HepG2 (cell line): Measurements from ENCODE around the gene SLC12A3. TPM values are rescaled to one million over a fixed set of nuclear protein-coding genes. Genes with fewer than 3 reads are reported as not detected.

ENCODE experiments used
- ARHGAP35 ChIP-seq: sonication (generic); formaldehyde crosslinking; IDR thresholded peaks from 2 replicates; pipeline ENCODE4 v1.9.0; 2022; ENCODE audit warnings: mild to moderate bottlenecking, inconsistent platforms, moderate library complexity, missing genetic modification reagents, borderline replicate concordance
- ATF5 ChIP-seq: sonication (generic); formaldehyde crosslinking; IDR thresholded peaks from 2 replicates; pipeline ENCODE4 v1.4.0; 2020; ENCODE audit warnings: mild to moderate bottlenecking, low read depth, missing genetic modification reagents
- CCDC6 ChIP-seq: sonication (generic); formaldehyde crosslinking; IDR thresholded peaks from 2 replicates; pipeline ENCODE4 v1.8.1; 2022; ENCODE audit warnings: mild to moderate bottlenecking, missing genetic modification reagents, moderate library complexity
- ERF ChIP-seq: IDR thresholded peaks from 2 replicates; pipeline ENCODE4 v1.6.1; 2018; ENCODE audit warnings: missing biosample characterization, missing genetic modification reagents
- GABPB1 ChIP-seq: IDR thresholded peaks from 2 replicates; pipeline ENCODE4 v1.6.1; 2016; ENCODE audit warnings: mild to moderate bottlenecking, missing genetic modification reagents, moderate library complexity, missing compliant biosample characterization
- ISX ChIP-seq: sonication (generic); formaldehyde crosslinking; conservative IDR thresholded peaks from 2 replicates; pipeline ENCODE4 v1.5.0; 2020; ENCODE audit warnings: missing genetic modification reagents
- KDM3A ChIP-seq: IDR thresholded peaks from 2 replicates; pipeline ENCODE4 v1.6.1; 2018; ENCODE audit warnings: low read depth, missing compliant biosample characterization
- NR1H2 ChIP-seq: sonication (generic); formaldehyde crosslinking; IDR thresholded peaks from 2 replicates; pipeline ENCODE4 v1.8.1; 2022; ENCODE audit warnings: low read depth, missing genetic modification reagents, borderline replicate concordance
- PHB2 ChIP-seq: fragments of 450-650 bp; IDR thresholded peaks from 2 replicates; pipeline ENCODE4 v1.6.1; 2018; ENCODE audit not compliant: partially characterized antibody
- RXRB ChIP-seq: IDR thresholded peaks from 2 replicates; pipeline ENCODE4 v1.6.1; 2016; ENCODE audit warnings: borderline replicate concordance, missing genetic modification reagents, missing compliant biosample characterization
- SALL2 ChIP-seq: sonication (generic); formaldehyde crosslinking; IDR thresholded peaks from 2 replicates; pipeline ENCODE4 v1.8.1; 2023; ENCODE audit warnings: mild to moderate bottlenecking, missing genetic modification reagents, inconsistent platforms
- TBP ChIP-seq: sonication (generic); formaldehyde crosslinking; IDR thresholded peaks from 2 replicates; pipeline ENCODE4 v1.5.0; 2020; ENCODE audit warnings: missing genetic modification reagents
- TFDP2 ChIP-seq: sonication (generic); formaldehyde crosslinking; IDR thresholded peaks from 2 replicates; pipeline ENCODE4 v1.4.0; 2020; ENCODE audit warnings: missing genetic modification reagents
- ZFP36L1 ChIP-seq: sonication (generic); formaldehyde crosslinking; IDR thresholded peaks from 2 replicates; pipeline ENCODE4 v1.8.0; 2022; ENCODE audit warnings: mild to moderate bottlenecking, missing genetic modification reagents, moderate library complexity
- ZNF10 ChIP-seq: sonication (generic); formaldehyde crosslinking; IDR thresholded peaks from 2 replicates; pipeline ENCODE4 v1.4.0; 2020; ENCODE audit warnings: mild to moderate bottlenecking, low read depth, missing genetic modification reagents, borderline replicate concordance
- ZNF138 ChIP-seq: sonication (generic); formaldehyde crosslinking; IDR thresholded peaks from 2 replicates; pipeline ENCODE4 v1.5.0; 2020; ENCODE audit warnings: mild to moderate bottlenecking, low read depth, missing genetic modification reagents
- ZNF441 ChIP-seq: sonication (generic); formaldehyde crosslinking; IDR thresholded peaks from 2 replicates; pipeline ENCODE4 v1.7.0; 2021; ENCODE audit warnings: missing genetic modification reagents, borderline replicate concordance
- ZNF639 ChIP-seq: conservative IDR thresholded peaks from 2 replicates; pipeline ENCODE4 v1.6.1; 2018; ENCODE audit warnings: missing genetic modification reagents
- ZNF768 ChIP-seq: sonication (generic); formaldehyde crosslinking; IDR thresholded peaks from 2 replicates; pipeline ENCODE4 v1.4.0; 2020; ENCODE audit warnings: missing genetic modification reagents
- ZNF777 ChIP-seq: sonication (generic); formaldehyde crosslinking; IDR thresholded peaks from 2 replicates; pipeline ENCODE4 v1.4.0; 2020; ENCODE audit warnings: missing genetic modification reagents
- ZSCAN21 ChIP-seq: sonication (generic); formaldehyde crosslinking; IDR thresholded peaks from 2 replicates; pipeline ENCODE4 v1.8.0; 2022; ENCODE audit warnings: mild to moderate bottlenecking, missing genetic modification reagents, moderate library complexity, borderline replicate concordance
- polyA plus RNA-seq, 8 experiments: library from polyadenylated mRNA; depleted of rRNA in 3 of 8; stranded (reverse) in 7 of 8; unstranded in 1 of 8; fragments of >200 nt; fragmentation: Illumina TruSeq in 4 of 8; extraction: Trizol in 4 of 8; gene quantifications; 2 replicates each; pipeline versions ENCODE4 v1.2.1 to v1.2.3, GENCODE V29; 2011 to 2016; ENCODE audit warnings: low read depth in 4 of 8, missing spikeins in 1 of 8, mixed read lengths in 1 of 8; ENCODE audit not compliant: insufficient read depth in 1 of 8
- total RNA-seq, 5 experiments: library from RNA; depleted of rRNA; stranded (reverse); fragments of >200 nt; fragmentation: Illumina TruSeq; extraction: Trizol; gene quantifications; 2 replicates each; pipeline ENCODE4 v1.2.3, GENCODE V29; 2016; ENCODE audit warnings: low read depth in 1 of 5
- TF ChIP-seq, protein P1 (sequence below): sonication (generic); formaldehyde crosslinking; IDR thresholded peaks from 2 replicates; pipeline ENCODE4 v1.4.0; 2020; ENCODE audit warnings: missing genetic modification reagents

SLC12A3 gene
- total and polyA plus RNA-seq, 2 of the 13 experiments (the other 11 are each of a cell fraction or from before 2014, with no cell fraction given) = 6.2 TPM; not detected in 1

GRCh38 chr16:56911771-56912571 is 47.0 kb downstream of the SLC12A3 start (continued):
- TF ChIP-seq, protein P1, sequence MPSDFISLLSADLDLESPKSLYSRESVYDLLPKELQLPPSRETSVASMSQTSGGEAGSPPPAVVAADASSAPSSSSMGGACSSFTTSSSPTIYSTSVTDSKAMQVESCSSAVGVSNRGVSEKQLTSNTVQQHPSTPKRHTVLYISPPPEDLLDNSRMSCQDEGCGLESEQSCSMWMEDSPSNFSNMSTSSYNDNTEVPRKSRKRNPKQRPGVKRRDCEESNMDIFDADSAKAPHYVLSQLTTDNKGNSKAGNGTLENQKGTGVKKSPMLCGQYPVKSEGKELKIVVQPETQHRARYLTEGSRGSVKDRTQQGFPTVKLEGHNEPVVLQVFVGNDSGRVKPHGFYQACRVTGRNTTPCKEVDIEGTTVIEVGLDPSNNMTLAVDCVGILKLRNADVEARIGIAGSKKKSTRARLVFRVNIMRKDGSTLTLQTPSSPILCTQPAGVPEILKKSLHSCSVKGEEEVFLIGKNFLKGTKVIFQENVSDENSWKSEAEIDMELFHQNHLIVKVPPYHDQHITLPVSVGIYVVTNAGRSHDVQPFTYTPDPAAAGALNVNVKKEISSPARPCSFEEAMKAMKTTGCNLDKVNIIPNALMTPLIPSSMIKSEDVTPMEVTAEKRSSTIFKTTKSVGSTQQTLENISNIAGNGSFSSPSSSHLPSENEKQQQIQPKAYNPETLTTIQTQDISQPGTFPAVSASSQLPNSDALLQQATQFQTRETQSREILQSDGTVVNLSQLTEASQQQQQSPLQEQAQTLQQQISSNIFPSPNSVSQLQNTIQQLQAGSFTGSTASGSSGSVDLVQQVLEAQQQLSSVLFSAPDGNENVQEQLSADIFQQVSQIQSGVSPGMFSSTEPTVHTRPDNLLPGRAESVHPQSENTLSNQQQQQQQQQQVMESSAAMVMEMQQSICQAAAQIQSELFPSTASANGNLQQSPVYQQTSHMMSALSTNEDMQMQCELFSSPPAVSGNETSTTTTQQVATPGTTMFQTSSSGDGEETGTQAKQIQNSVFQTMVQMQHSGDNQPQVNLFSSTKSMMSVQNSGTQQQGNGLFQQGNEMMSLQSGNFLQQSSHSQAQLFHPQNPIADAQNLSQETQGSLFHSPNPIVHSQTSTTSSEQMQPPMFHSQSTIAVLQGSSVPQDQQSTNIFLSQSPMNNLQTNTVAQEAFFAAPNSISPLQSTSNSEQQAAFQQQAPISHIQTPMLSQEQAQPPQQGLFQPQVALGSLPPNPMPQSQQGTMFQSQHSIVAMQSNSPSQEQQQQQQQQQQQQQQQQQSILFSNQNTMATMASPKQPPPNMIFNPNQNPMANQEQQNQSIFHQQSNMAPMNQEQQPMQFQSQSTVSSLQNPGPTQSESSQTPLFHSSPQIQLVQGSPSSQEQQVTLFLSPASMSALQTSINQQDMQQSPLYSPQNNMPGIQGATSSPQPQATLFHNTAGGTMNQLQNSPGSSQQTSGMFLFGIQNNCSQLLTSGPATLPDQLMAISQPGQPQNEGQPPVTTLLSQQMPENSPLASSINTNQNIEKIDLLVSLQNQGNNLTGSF (CRISPR knock-in tag) = 0 out of 2 replicates have a peak, but pooled peaks have one; percentile 35
- no peak for TF ChIP-seq RXRB (CRISPR knock-in tag)
- no peak for TF ChIP-seq ZNF10 (CRISPR knock-in tag)
- no peak for TF ChIP-seq ZNF639 (CRISPR knock-in tag)
- 0 out of 2 replicates have a peak, but pooled peaks have one; percentile 1 for TF ChIP-seq GABPB1 (CRISPR knock-in tag)
- TF ChIP-seq ZNF768 (CRISPR knock-in tag) = no peak
- no peak for TF ChIP-seq PHB2
- no peak for TF ChIP-seq ZNF138 (CRISPR knock-in tag)
- TF ChIP-seq SALL2 (CRISPR knock-in tag) = 0 out of 2 replicates have a peak, but pooled peaks have one; percentile 42
- TF ChIP-seq ARHGAP35 (CRISPR knock-in tag) = 0 out of 2 replicates have a peak, but pooled peaks have one; percentile 46
- no peak for TF ChIP-seq ATF5 (CRISPR knock-in tag)
- no peak for TF ChIP-seq CCDC6 (CRISPR knock-in tag)
- no peak for TF ChIP-seq ZSCAN21 (CRISPR knock-in tag)
- TF ChIP-seq ERF = 0 out of 2 replicates have a peak, but pooled peaks have one; percentile 5
- no peak for TF ChIP-seq ZNF441 (CRISPR knock-in tag)
- 0 out of 2 replicates have a peak, but pooled peaks have one; percentile 37 for TF ChIP-seq ZNF777
- TF ChIP-seq KDM3A (CRISPR knock-in tag) = no peak
- no peak for TF ChIP-seq TFDP2 (CRISPR knock-in tag)
- 0 out of 2 replicates have a peak, but pooled peaks have one; percentile 40 for TF ChIP-seq ISX (CRISPR knock-in tag)
- no peak for TF ChIP-seq NR1H2 (CRISPR knock-in tag)
- no peak for TF ChIP-seq TBP
- no peak for TF ChIP-seq ZFP36L1 (CRISPR knock-in tag)
